ENCODE results near the gene BMP6.

BMP6 gene

DNA sequence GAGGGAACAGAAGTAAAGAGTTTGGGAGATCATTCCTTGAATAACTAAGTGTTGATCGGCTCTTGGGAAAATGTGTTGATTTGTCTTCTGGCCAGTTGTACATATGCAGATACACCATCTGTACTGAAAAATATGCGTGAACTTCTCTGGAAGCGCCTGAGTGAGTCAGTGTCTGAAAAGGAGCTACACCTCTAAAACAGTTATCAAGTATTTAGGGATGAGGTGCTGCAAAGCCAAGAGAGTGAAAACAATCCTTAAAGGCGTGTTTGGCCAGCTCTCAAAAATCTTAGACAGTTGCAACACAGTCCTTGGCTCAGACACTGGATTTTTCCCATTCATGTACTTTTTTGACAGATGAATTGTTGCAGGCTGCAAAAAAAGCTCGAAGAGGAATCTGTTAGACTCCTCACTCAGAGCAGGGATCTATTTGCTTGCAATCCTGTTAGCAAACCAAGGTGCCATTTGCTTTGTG, 61.3 kb downstream of the BMP6 start:
- H4K20me1 ChIP-seq (ENCODE audit: insufficient read depth, low read length) = no peaks in the 10 kb centered on the region
- no peak overlapping the region for H2AFZ ChIP-seq (ENCODE audit: low read depth, low read length)
- no peak for TF ChIP-seq EZH2phosphoT487 (IDR thresholded peaks at IDR 0.05; ENCODE audit: low read depth)
- no peak for TF ChIP-seq CTCF (IDR thresholded peaks at IDR 0.05; ENCODE audit: low read depth, low read length)
- H3K4me3 ChIP-seq (ENCODE audit: low read length) = no peak overlapping the region
- no peak overlapping the region for H3K4me2 ChIP-seq (ENCODE audit: low read length)
- H3K4me1 ChIP-seq (ENCODE audit: low read length) = peaks cover 24% of the 10 kb centered on the region
- no peak overlapping the region for H3K27ac ChIP-seq (ENCODE audit: low read length)
- no peaks in the 10 kb centered on the region for H3K9me3 ChIP-seq (ENCODE audit: insufficient read depth, low read length)
- H3K36me3 ChIP-seq (replicated peaks; ENCODE audit: low read depth, low read length) = no peaks in the 10 kb centered on the region
- H3K9ac ChIP-seq (ENCODE audit: low read length) = no peak overlapping the region
- H3K79me2 ChIP-seq (ENCODE audit: low read length) = no peaks in the 10 kb centered on the region
- H3K27me3 ChIP-seq (ENCODE audit: low read depth, low read length) = peaks cover 13% of the 10 kb centered on the region

GRCh38 chr6:7787731-7788130, 61.8 kb downstream of the BMP6 start:
- Histone ChIP-seq H3K4me3 (ENCODE audit: low read length) (no peak overlapping the region), H3K9ac (ENCODE audit: low read length) (no peak overlapping the region), H3K36me3 (replicated peaks; ENCODE audit: low read depth, low read length) (no peaks in the 10 kb centered on the region), H3K27ac (ENCODE audit: low read length) (no peak overlapping the region), H3K9me3 (ENCODE audit: insufficient read depth, low read length) (no peaks in the 10 kb centered on the region), H3K4me1 (ENCODE audit: low read length) (peaks cover 19% of the 10 kb centered on the region), H3K79me2 (ENCODE audit: low read length) (no peaks in the 10 kb centered on the region), H2AFZ (ENCODE audit: low read depth, low read length) (no peak overlapping the region), H4K20me1 (ENCODE audit: insufficient read depth, low read length) (no peaks in the 10 kb centered on the region), H3K27me3 (ENCODE audit: low read depth, low read length) (peaks cover 19% of the 10 kb centered on the region), H3K4me2 (ENCODE audit: low read length) (no peak overlapping the region)
- TF ChIP-seq EZH2phosphoT487 (IDR thresholded peaks at IDR 0.05; ENCODE audit: low read depth) = no peak
- TF ChIP-seq CTCF (IDR thresholded peaks at IDR 0.05; ENCODE audit: low read depth, low read length) = no peak

GRCh38 chr6:7794509-7794908, 68.6 kb downstream of the BMP6 start:
- Histone ChIP-seq H3K27ac (ENCODE audit: low read length) (no peak overlapping the region), H4K20me1 (ENCODE audit: insufficient read depth, low read length) (no peaks in the 10 kb centered on the region)

DNA sequence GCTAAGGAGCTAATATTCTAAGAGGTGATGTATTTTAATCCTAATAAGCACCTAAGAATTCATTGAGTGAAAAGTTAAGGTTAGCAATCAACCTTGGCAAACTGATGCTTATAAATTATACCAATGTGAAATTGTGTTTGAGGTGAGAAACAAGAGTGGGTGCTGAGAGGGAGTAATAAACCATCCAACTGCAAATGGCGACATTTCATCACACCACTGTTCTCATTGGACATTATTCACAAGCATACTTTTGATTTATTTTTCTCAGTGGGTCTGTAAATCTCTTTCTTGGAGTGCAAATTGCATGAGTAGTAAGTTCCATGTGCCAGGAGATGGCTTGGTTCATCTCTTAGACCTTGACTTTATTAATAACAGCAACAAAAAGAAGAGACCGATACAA, 71.5 kb downstream of the BMP6 start:
- Histone ChIP-seq H3K4me3 (ENCODE audit: low read length) (no peak overlapping the region), H4K20me1 (ENCODE audit: insufficient read depth, low read length) (no peaks in the 10 kb centered on the region), H3K4me1 (ENCODE audit: low read length) (no peaks in the 10 kb centered on the region), H3K36me3 (replicated peaks; ENCODE audit: low read depth, low read length) (no peaks in the 10 kb centered on the region), H3K27ac (ENCODE audit: low read length) (no peak overlapping the region), H3K79me2 (ENCODE audit: low read length) (no peaks in the 10 kb centered on the region), H3K9me3 (ENCODE audit: insufficient read depth, low read length) (no peaks in the 10 kb centered on the region), H3K27me3 (ENCODE audit: low read depth, low read length) (peaks cover 3% of the 10 kb centered on the region; the same call in 1 of the 2 replicates), H3K9ac (ENCODE audit: low read length) (no peak overlapping the region), H2AFZ (ENCODE audit: low read depth, low read length) (no peak overlapping the region), H3K4me2 (ENCODE audit: low read length) (no peak overlapping the region)
- TF ChIP-seq CTCF (IDR thresholded peaks at IDR 0.05; ENCODE audit: low read depth, low read length) (no peak), EZH2phosphoT487 (IDR thresholded peaks at IDR 0.05; ENCODE audit: low read depth) (no peak)

More at GRCh38 chr6:7794509-7794908, 68.6 kb downstream of the BMP6 start:
- no peak overlapping the region for H3K4me2 ChIP-seq (ENCODE audit: low read length)
- H2AFZ ChIP-seq (ENCODE audit: low read depth, low read length) = no peak overlapping the region
- no peaks in the 10 kb centered on the region for H3K9me3 ChIP-seq (ENCODE audit: insufficient read depth, low read length)
- no peaks in the 10 kb centered on the region for H3K79me2 ChIP-seq (ENCODE audit: low read length)
- TF ChIP-seq EZH2phosphoT487 (IDR thresholded peaks at IDR 0.05; ENCODE audit: low read depth) (no peak), CTCF (IDR thresholded peaks at IDR 0.05; ENCODE audit: low read depth, low read length) (no peak)
- H3K36me3 ChIP-seq (replicated peaks; ENCODE audit: low read depth, low read length) = no peaks in the 10 kb centered on the region
- H3K4me3 ChIP-seq (ENCODE audit: low read length) = no peak overlapping the region
- H3K27me3 ChIP-seq (ENCODE audit: low read depth, low read length) = peaks cover 6% of the 10 kb centered on the region; the same call in 1 of the 2 replicates
- no peak overlapping the region for H3K9ac ChIP-seq (ENCODE audit: low read length)
- no peaks in the 10 kb centered on the region for H3K4me1 ChIP-seq (ENCODE audit: low read length)

All from OCI-LY3 (cell line).